ENCODE measurements around the gene POLR2J2.
"Not testable (repeated sequence)": the region's sequence is repeated elsewhere in the genome, so short reads cannot be mapped to it uniquely, and the experiment has no call there.

DNA sequence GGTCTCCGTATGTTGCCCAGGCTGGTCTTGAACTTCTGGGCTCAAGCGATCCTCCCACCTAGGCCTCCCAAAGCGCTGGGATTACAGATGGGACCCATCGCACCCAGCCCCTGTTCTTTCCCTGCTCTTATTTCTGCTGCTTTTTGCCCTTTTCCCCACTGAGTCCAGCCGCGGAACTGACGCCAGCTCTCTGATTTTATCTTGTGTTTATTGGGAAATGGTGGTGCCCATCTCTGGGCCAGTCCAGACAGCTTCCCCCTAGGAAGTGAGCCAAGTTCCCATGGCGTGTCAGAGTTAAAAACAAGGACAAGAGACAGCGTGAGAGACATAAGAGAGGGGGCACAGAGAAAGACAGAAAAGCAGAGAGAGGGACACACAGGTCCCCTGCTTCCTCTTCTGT is 40.8 kb downstream of the POLR2J2 start:
- TF ChIP-seq KAT7 (CRISPR knock-in tag; IDR thresholded peaks at IDR 0.05; ENCODE audit: borderline replicate concordance); NFRKB (IDR thresholded peaks at IDR 0.05; ENCODE audit: low read depth); ESRRA (IDR thresholded peaks at IDR 0.05; ENCODE audit: borderline replicate concordance, low read depth); POLR2AphosphoS5 (IDR thresholded peaks at IDR 0.05; ENCODE audit: control insufficient read depth, insufficient read depth, low read depth, low read length); BMI1 (IDR thresholded peaks at IDR 0.05; ENCODE audit: low read length); ZNF511 (CRISPR knock-in tag; IDR thresholded peaks at IDR 0.05): not testable (repeated sequence)

Measured in K562 (cell line).